Left lung (tissue), 10 donors: Measurements from ENCODE around the gene GPR176. TPM values are rescaled to one million over a fixed set of nuclear protein-coding genes. Genes with fewer than 3 reads are reported as not detected.

Experiments
- ATAC-seq: fragments of 200-7000 bp; cut with Tn5 transposase; one replicate; pipeline ENCODE4 v1.9.1; 2020; ENCODE audit warnings: moderate library complexity
- DNase-seq, 4 donors: peaks; one replicate each; pipeline ENCODE4 v3.0.0-alpha.2; 2013 to 2020
- H3K27ac ChIP-seq, 2 donors: fragments of 200-600 bp; sonication (generic) in 1 of 2; one replicate each; pipeline versions ENCODE4 v1.5.0 to v1.8.0; 2020 to 2021
- H3K27me3 ChIP-seq, 2 donors: fragments of 200-600 bp; sonication (generic) in 1 of 2; one replicate each; pipeline versions ENCODE4 v1.5.0 to v1.8.0; 2020 to 2021
- H3K36me3 ChIP-seq, 2 donors: fragments of 200-600 bp; sonication (generic) in 1 of 2; one replicate each; pipeline versions ENCODE4 v1.5.0 to v1.8.0; 2020 to 2021
- H3K4me1 ChIP-seq, 2 donors: fragments of 200-600 bp; one replicate each; pipeline ENCODE4 v1.8.0; 2021
- H3K4me3 ChIP-seq, 2 donors: fragments of 200-600 bp; sonication (generic) in 1 of 2; one replicate each; pipeline versions ENCODE4 v1.5.0 to v1.8.0; 2020 to 2021; ENCODE audit warnings: mild to moderate bottlenecking in 1 of 2
- H3K9me3 ChIP-seq, 2 donors: fragments of 200-600 bp; sonication (generic) in 1 of 2; one replicate each; pipeline versions ENCODE4 v1.5.0 to v1.8.0; 2020 to 2021
- intact Hi-C, 2 donors: fragments of 100-400 bp; cut with DNase I; formaldehyde crosslinking; loops; one replicate each; pipeline versions ENCODE4 v1.11.2 to v1.14.2; 2022
- polyA plus RNA-seq, 6 donors: library from polyadenylated mRNA; unstranded; fragments of 120-200 nt; gene quantifications; one replicate each; pipeline ENCODE4 v1.2.1, GENCODE V29; 2013; ENCODE audit not compliant: insufficient read length in 6 of 6
- total RNA-seq, 2 donors: library from RNA; stranded (reverse); fragmentation: NEBNext Ultra II Directional; extraction: Animal tissue kit (Norgen Biotek cat#: 25700); gene quantifications; one replicate each; pipeline ENCODE4 v1.2.1, GENCODE V29; 2021
- TF ChIP-seq, protein P1 (sequence below), 2 donors: fragments of 200-600 bp; sonication (generic) in 1 of 2; IDR thresholded peaks; one replicate each; pipeline versions ENCODE4 v1.5.0 to v1.8.0; 2021; ENCODE audit warnings: antibody characterized with exemption in 2 of 2
- donor health status: DM: no; HTN: yes; CAD: no.
- donor health status: DM: no; HTN: no; CAD: no.

Gene GPR176
- total and polyA plus RNA-seq, 8 donors: 2.6 to 6.6 (median 4.0) TPM

DNA sequence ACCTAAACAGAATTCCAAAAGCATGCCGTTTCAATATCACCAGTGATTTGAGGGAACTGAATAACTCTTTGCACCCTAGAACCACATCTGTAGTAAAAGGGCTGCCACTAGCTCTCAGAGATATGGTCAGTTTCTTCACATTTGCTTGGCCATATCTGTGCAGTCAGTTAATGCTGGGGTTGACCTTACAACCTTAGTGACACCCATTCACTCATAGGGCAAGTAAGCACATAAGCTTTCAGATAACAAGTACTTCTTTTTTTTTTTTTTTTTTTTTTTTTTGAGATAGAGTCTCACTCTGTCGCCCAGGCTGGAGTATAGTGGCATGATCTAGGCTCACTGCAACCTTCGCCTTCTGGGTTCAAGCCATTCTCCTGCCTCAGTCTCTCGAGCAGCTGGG is 117.0 kb downstream of the GPR176 start:
- Histone ChIP-seq H3K27me3 (no peaks in the 10 kb centered on the region), H3K9me3 (no peaks in the 10 kb centered on the region), H3K27ac (no peak overlapping the region), H3K4me1 (peaks cover 0 to 4% of the 10 kb centered on the region in 2 donors), H3K4me3 (no peak overlapping the region), H3K36me3 (no peaks in the 10 kb centered on the region)
- TF ChIP-seq, protein P1, sequence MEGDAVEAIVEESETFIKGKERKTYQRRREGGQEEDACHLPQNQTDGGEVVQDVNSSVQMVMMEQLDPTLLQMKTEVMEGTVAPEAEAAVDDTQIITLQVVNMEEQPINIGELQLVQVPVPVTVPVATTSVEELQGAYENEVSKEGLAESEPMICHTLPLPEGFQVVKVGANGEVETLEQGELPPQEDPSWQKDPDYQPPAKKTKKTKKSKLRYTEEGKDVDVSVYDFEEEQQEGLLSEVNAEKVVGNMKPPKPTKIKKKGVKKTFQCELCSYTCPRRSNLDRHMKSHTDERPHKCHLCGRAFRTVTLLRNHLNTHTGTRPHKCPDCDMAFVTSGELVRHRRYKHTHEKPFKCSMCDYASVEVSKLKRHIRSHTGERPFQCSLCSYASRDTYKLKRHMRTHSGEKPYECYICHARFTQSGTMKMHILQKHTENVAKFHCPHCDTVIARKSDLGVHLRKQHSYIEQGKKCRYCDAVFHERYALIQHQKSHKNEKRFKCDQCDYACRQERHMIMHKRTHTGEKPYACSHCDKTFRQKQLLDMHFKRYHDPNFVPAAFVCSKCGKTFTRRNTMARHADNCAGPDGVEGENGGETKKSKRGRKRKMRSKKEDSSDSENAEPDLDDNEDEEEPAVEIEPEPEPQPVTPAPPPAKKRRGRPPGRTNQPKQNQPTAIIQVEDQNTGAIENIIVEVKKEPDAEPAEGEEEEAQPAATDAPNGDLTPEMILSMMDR (IDR thresholded peaks at IDR 0.05): no peak
- DNase-seq: no peak
- ATAC-seq: no peak
- intact Hi-C loops: loop anchor here in 1 of 2 donors (10.0 kb wide), 1 partner anchor 72 kb away; no protein-coding TSS in a partner anchor

DNA sequence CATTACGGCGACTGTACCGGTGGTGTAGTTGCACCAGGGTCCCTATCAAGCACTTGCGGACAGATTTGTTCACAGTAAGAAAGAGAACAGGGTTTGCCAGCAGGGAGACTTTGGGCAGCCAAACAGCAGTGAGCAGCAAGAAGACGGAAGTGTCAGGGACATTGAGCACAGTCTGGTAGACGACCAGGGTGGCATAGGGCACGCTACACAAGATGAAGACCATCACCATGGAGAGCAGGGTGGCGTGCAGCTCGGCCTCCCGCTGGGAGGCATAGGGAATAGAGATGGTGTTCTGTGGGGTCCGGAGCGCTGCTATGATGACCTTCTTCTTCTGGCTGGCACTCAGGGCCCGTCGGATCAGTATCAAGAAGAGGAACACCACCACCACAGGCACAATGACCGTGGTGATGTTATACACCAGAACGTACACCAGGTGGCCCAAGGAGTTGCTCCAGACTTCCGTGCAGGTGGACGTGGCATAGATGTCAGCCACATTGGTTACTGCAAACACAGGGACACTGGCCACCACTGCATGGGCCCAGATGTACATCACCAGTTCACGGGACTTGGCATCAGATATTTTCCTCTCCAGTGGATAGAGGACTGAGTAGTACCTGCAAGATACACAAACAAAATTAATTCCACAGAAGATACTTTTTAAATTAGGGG is 118.3 kb downstream of the GPR176 start:
- no peaks in the 10 kb centered on the region for H3K9me3 ChIP-seq
- no peak overlapping the region for H3K27ac ChIP-seq
- TF ChIP-seq, protein P1 (IDR thresholded peaks at IDR 0.05): peak in 1 of 2 donors; percentile 13
- no peak overlapping the region for H3K4me3 ChIP-seq
- H3K36me3 ChIP-seq: no peaks in the 10 kb centered on the region
- peaks cover 0 to 4% of the 10 kb centered on the region in 2 donors for H3K4me1 ChIP-seq
- no peaks in the 10 kb centered on the region for H3K27me3 ChIP-seq
- intact Hi-C loops: loop anchor here in 1 of 2 donors (10.0 kb wide), 1 partner anchor 73 kb away; no protein-coding TSS in a partner anchor
- ATAC-seq: peak; percentile 78
- no peak for DNase-seq

DNA sequence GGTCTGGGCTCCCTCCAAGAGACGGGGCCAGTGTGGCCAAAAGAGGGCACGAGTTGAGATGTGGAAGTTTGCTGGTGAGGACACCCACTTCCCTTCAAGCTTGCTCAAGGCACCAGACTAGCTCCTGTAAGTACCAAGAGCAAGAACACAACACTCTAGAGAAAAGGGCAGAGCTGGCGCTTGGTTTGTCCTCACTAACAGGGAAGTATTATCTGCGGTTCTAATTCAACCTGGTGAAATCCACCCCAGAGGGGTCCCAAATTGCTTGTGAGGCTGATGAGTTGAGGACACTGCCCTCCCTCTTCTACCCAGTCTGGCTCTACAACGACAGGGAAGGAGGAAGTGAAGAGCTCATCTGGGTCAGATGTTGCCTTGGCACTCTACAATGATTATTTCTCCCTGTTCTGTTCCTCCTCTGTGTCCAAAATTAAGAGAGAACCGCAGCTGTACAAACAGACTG is 120.5 kb downstream of the GPR176 start:
- no peak for DNase-seq
- H3K4me1 ChIP-seq: peaks cover 0 to 4% of the 10 kb centered on the region in 2 donors
- TF ChIP-seq, protein P1 (IDR thresholded peaks at IDR 0.05): no peak
- ATAC-seq: peak; percentile 64
- intact Hi-C loops: loop anchor here (5.0 to 10.0 kb wide), 2 partner anchors 73 to 75 kb away; no protein-coding TSS in a partner anchor
- H3K27ac ChIP-seq: peak overlapping the region in 1 of 2 donors; percentile 2
- no peaks in the 10 kb centered on the region for H3K9me3 ChIP-seq
- H3K4me3 ChIP-seq: no peak overlapping the region
- no peaks in the 10 kb centered on the region for H3K36me3 ChIP-seq
- H3K27me3 ChIP-seq: peaks cover 0 to 5% of the 10 kb centered on the region in 2 donors

DNA sequence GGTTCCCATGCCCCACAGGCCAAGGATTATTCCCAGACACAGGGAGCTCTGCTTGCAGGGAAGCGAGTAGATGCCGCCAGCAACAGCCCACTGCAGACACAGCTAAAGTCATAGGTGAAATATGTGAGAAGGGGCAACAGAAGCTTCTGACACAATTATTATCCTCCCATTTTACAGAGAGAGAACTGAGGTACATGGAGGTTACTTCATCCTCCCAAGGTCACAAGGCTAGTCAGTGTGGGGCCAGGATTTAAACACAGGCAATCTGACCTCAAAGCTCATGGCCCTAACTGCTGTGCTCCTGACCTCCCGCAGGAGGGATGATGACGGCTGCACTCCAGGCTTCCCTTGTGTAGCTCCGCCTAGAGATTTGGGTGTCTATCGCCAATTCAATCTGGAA is 121.7 kb downstream of the GPR176 start:
- intact Hi-C loops: loop anchor here in 1 of 2 donors (5.0 kb wide), 1 partner anchor 74 kb away; no protein-coding TSS in a partner anchor
- Histone ChIP-seq H3K27me3 (peaks cover 0 to 5% of the 10 kb centered on the region in 2 donors), H3K27ac (no peak overlapping the region), H3K4me3 (no peak overlapping the region), H3K9me3 (no peaks in the 10 kb centered on the region), H3K4me1 (peaks cover 0 to 4% of the 10 kb centered on the region in 2 donors), H3K36me3 (no peaks in the 10 kb centered on the region)
- TF ChIP-seq, protein P1 (IDR thresholded peaks at IDR 0.05): no peak
- ATAC-seq: no peak
- no peak for DNase-seq

DNA sequence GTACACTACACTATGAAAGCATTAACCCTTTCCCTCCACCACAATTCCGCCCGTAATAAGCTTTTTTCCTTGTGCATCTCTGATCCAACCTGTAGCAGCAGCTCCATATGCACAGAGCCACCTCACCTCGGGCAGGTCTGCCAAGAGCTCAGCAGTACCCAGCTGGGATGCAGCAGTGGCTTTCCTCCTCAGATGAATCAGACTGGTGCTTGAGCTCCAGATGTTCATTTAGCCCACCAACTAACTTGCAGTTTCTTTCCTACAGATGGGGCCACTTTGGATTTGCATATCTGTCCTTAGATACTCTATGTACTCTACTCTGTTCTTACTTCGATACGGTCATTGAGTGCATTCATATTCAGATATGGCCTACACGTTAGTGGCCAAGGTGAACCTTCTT is 122.7 kb downstream of the GPR176 start:
- Histone ChIP-seq H3K4me1 (peaks cover 0 to 4% of the 10 kb centered on the region in 2 donors), H3K27ac (no peak overlapping the region), H3K9me3 (no peaks in the 10 kb centered on the region), H3K36me3 (no peaks in the 10 kb centered on the region), H3K4me3 (no peak overlapping the region), H3K27me3 (peaks cover 0 to 5% of the 10 kb centered on the region in 2 donors)
- TF ChIP-seq, protein P1 (IDR thresholded peaks at IDR 0.05): no peak
- DNase-seq (no peak), ATAC-seq (no peak)
- intact Hi-C loops: loop anchor here in 1 of 2 donors (5.0 kb wide), 1 partner anchor 75 kb away; no protein-coding TSS in a partner anchor
